ENCODE measurements around the gene DERL3. TPM values are rescaled to one million over a fixed set of nuclear protein-coding genes. Genes with fewer than 3 reads are reported as not detected.

Gene DERL3
- total RNA-seq, 1 experiment from 2014 or later, result 9.8 TPM

- Mint-ChIP-seq H3K36me3 (ENCODE audit: insufficient read depth in 1 of 3, low read depth in 3 of 3) (no peaks in the 10 kb centered on the region), H3K4me3 (peak overlapping the region in 1 of 2 experiments; percentile 17; a peak in 1 of 5 replicates), H3K9me3 (no peaks in the 10 kb centered on the region; a peak in 1 of 5 replicates), H3K27ac (no peak overlapping the region), H3K27me3 (ENCODE audit: low read depth) (peaks cover 21% of the 10 kb centered on the region), H3K4me1 (peaks cover 27 to 44% of the 10 kb centered on the region in 2 experiments)
- Histone ChIP-seq H3K9ac (ENCODE audit: extremely low read depth, insufficient read length, low read length) (no peak overlapping the region), H3K4ac (ENCODE audit: low read depth, low read length) (no peak overlapping the region), H2AFZ (ENCODE audit: low read length) (no peak overlapping the region), H3K23me2 (ENCODE audit: insufficient read length, low read depth, low read length, poor library complexity, severe bottlenecking) (peaks cover 3% of the 10 kb centered on the region), H3K56ac (ENCODE audit: insufficient read length, low read depth, low read length) (no peak overlapping the region), H2BK120ac (ENCODE audit: low read depth, low read length, poor library complexity, severe bottlenecking) (no peak overlapping the region), H3K4me1 (ENCODE audit: insufficient read depth, low read length) (no peaks in the 10 kb centered on the region; the same call in 1 of the 2 replicates), H4K20me1 (ENCODE audit: control insufficient read depth, insufficient read depth, insufficient read length) (no peaks in the 10 kb centered on the region), H3K27ac (ENCODE audit: insufficient read length, low read depth, low read length) (no peak overlapping the region), H4K5ac (ENCODE audit: insufficient read length, low read depth, low read length) (no peak overlapping the region), H2BK5ac (ENCODE audit: insufficient read length, low read length) (no peak overlapping the region), H4K91ac (ENCODE audit: insufficient read length, low read depth, low read length) (no peak overlapping the region), H2AK5ac (ENCODE audit: insufficient read length, low read length) (no peak overlapping the region), H3T11ph (ENCODE audit: low read length) (no peak overlapping the region), H3K4me2 (ENCODE audit: insufficient read depth, insufficient read length, low read length) (no peak overlapping the region), H3K18ac (ENCODE audit: insufficient read length, low read depth, low read length) (no peak overlapping the region), H2BK20ac (ENCODE audit: low read depth, low read length, poor library complexity, severe bottlenecking) (no peak overlapping the region), H3K23ac (ENCODE audit: insufficient read length, low read depth, low read length) (no peak overlapping the region), H3K79me1 (ENCODE audit: insufficient read depth, low read depth, low read length, poor library complexity, severe bottlenecking) (no peaks in the 10 kb centered on the region), H2BK12ac (ENCODE audit: insufficient read length, low read depth, low read length) (no peak overlapping the region), H3K79me2 (ENCODE audit: insufficient read depth, low read length) (no peaks in the 10 kb centered on the region), H3K9me3 (ENCODE audit: control insufficient read depth, low read depth, low read length) (no peaks in the 10 kb centered on the region), H2BK15ac (ENCODE audit: low read depth, low read length) (no peak overlapping the region), H3K14ac (ENCODE audit: insufficient read depth, low read length) (no peak overlapping the region), H3K27me3 (ENCODE audit: insufficient read depth, low read length) (no peaks in the 10 kb centered on the region), H4K8ac (replicated peaks; ENCODE audit: insufficient read length, low read depth, low read length) (no peak overlapping the region)
- no peak for DNase-seq
- WGBS (ENCODE audit: extremely low coverage, insufficient read length, low lambda C conversion rate), result no CpG with 5 or more reads among the region's 18 CpGs
- TF ChIP-seq CTCF (conservative IDR thresholded peaks at IDR 0.05), result no peak
Observed at GRCh38 chr22:23847310-23847920, 8.6 kb upstream of the DERL3 start.
